Adrenal gland (tissue), 12 donors: Measurements from ENCODE around the gene RNF7. TPM values are rescaled to one million over a fixed set of nuclear protein-coding genes. Genes with fewer than 3 reads are reported as not detected.

ENCODE experiments used
- DNase-seq, 7 donors: peaks; one replicate each; pipeline ENCODE4 v3.0.0-alpha.2; 2019 to 2020
- H3K27ac ChIP-seq, 5 donors: fragments of 200-600 bp; sonication (generic) in 4 of 5; 1 replicate in 3 of 5; 2 replicates in 2 of 5; pipeline versions ENCODE4 v1.5.1 to v1.8.0; 2016 to 2020; ENCODE audit warnings: mild to moderate bottlenecking in 1 of 5
- H3K27me3 ChIP-seq: fragments of 200-600 bp; 2 replicates; pipeline ENCODE4 v1.8.0; 2021
- H3K36me3 ChIP-seq, 2 donors: fragments of 200-600 bp; replicated peaks in 1 of 2; 1 replicate in 1 of 2; 2 replicates in 1 of 2; pipeline versions ENCODE4 v1.5.1 to v1.8.0; 2018 to 2022
- H3K4me1 ChIP-seq, 2 donors: fragments of 200-600 bp; replicated peaks in 1 of 2; 1 replicate in 1 of 2; 2 replicates in 1 of 2; pipeline versions ENCODE4 v1.5.1 to v1.8.0; 2018 to 2021
- H3K4me3 ChIP-seq, 4 donors: fragments of 200-600 bp; sonication (generic) in 3 of 4; one replicate each; pipeline ENCODE4 v1.5.1; 2016 to 2018
- H3K9me3 ChIP-seq, 3 donors: fragments of 200-600 bp; sonication (generic) in 1 of 3; replicated peaks in 1 of 3; 1 replicate in 2 of 3; 2 replicates in 1 of 3; pipeline versions ENCODE4 v1.5.1 to v1.8.0; 2016 to 2021
- POLR2A ChIP-seq, 2 donors: fragments of 450-650 bp; IDR thresholded peaks; one replicate each; pipeline ENCODE4 v1.6.1; 2017; ENCODE audit warnings: antibody characterized with exemption in 2 of 2, mild to moderate bottlenecking in 2 of 2, moderate library complexity in 1 of 2
- WGBS, 4 donors: extraction: QIAGEN DNeasy Blood & Tissue Kit in 2 of 4; methylation state at CpG; one replicate each; pipeline versions ENCODE4 v1.1.5 to v1.1.7; 2013 to 2017; 5-methylcytosine and 5-hydroxymethylcytosine counted together
- intact Hi-C, 2 donors: fragments of 100-400 bp; cut with DNase I; formaldehyde crosslinking; loops; one replicate each; pipeline versions ENCODE4 v1.14.1 to v1.15.0; 2022 to 2023
- polyA plus RNA-seq, 3 donors: library from polyadenylated mRNA; stranded (reverse); fragments of 200-250 nt in 2 of 3; fragments of 350-450 nt in 1 of 3; fragmentation: Illumina TruSeq in 1 of 3; extraction: RNeasy Lipid Tissue Mini Kit (QIAGEN cat#74804) in 1 of 3; gene quantifications; one replicate each; pipeline ENCODE4 v1.2.3, GENCODE V29; 2013 to 2014
- total RNA-seq, 9 donors: library from RNA; depleted of rRNA in 4 of 9; stranded (reverse); fragments of >200 nt in 4 of 9; fragments of 120-200 nt in 1 of 9; fragmentation: NEBNext Ultra II Directional in 1 of 9; extraction: Animal tissue kit (Norgen Biotek cat#: 25700) in 1 of 9; gene quantifications; one replicate each; pipeline versions ENCODE4 v1.1.0 to v1.2.4, GENCODE V29; 2013 to 2023
- TF ChIP-seq, protein P1 (sequence below), 6 experiments: fragments of 450-650 bp in 4 of 6; fragments of 200-600 bp in 2 of 6; sonication (generic) in 1 of 6; IDR thresholded peaks; 1 replicate in 5 of 6; 2 replicates in 1 of 6; pipeline versions ENCODE4 v1.5.1 to v1.8.0; 2016 to 2021; ENCODE audit warnings: antibody characterized with exemption in 6 of 6, mild to moderate bottlenecking in 2 of 6, moderate library complexity in 1 of 6
- donor health status: healthy with polysubstance abuse.
- donor health status: Bipolar disorder and iron deficiency.
- donor health status: DM: yes; HTN: yes; CAD: no.
- donor health status: DM: no; HTN: no; CAD: no.
- donor health status: DM: no; HTN: no; CAD: no.
- donor health status: DM: yes; HTN: yes; CAD: no.

The RNF7 gene
- total and polyA plus RNA-seq, 12 donors, result 87.4 to 315 (median 129) TPM

- Histone ChIP-seq H3K9me3 (no peaks in the 10 kb centered on the region), H3K36me3 (no peaks in the 10 kb centered on the region), H3K4me1 (no peaks in the 10 kb centered on the region), H3K27me3 (no peaks in the 10 kb centered on the region), H3K4me3 (no peak overlapping the region), H3K27ac (no peak overlapping the region)
- intact Hi-C loops, result loop anchor here in 1 of 2 donors (10.0 kb wide), 1 partner anchor 127 kb away; no protein-coding TSS in a partner anchor
- DNase-seq, result no peak
- 90 to 100% (median 92%) methylated on average over 2 of the region's 2 CpGs for WGBS, 4 donors
- no peak for TF ChIP-seq POLR2A (IDR thresholded peaks at IDR 0.05)
Measured at GRCh38 chr3:141722081-141722480, 16.0 kb upstream of the RNF7 start.

DNA sequence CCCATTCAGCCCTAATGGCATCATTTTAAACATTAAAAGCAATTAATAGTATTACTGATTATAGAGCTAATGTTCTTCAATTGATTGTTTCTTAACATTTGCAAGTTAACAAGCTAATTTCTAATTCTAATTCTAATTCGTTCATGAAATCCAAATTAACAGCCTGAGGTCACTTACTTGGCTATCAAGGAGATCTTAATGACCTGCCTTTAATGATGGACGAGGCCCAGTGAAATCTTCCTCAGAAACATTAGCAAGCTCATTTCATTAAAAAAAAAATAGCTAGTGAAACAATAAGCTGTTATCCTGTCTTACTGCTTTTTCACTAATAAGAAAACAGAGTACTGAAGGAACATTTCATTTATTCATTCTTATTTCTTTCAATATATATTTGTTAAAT is 15.4 kb upstream of the RNF7 start:
- H3K4me3 ChIP-seq, result no peak overlapping the region
- no peaks in the 10 kb centered on the region for H3K4me1 ChIP-seq
- intact Hi-C loops, result loop anchor here in 1 of 2 donors (10.0 kb wide), 1 partner anchor 128 kb away; no protein-coding TSS in a partner anchor
- TF ChIP-seq, protein P1, sequence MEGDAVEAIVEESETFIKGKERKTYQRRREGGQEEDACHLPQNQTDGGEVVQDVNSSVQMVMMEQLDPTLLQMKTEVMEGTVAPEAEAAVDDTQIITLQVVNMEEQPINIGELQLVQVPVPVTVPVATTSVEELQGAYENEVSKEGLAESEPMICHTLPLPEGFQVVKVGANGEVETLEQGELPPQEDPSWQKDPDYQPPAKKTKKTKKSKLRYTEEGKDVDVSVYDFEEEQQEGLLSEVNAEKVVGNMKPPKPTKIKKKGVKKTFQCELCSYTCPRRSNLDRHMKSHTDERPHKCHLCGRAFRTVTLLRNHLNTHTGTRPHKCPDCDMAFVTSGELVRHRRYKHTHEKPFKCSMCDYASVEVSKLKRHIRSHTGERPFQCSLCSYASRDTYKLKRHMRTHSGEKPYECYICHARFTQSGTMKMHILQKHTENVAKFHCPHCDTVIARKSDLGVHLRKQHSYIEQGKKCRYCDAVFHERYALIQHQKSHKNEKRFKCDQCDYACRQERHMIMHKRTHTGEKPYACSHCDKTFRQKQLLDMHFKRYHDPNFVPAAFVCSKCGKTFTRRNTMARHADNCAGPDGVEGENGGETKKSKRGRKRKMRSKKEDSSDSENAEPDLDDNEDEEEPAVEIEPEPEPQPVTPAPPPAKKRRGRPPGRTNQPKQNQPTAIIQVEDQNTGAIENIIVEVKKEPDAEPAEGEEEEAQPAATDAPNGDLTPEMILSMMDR (IDR thresholded peaks at IDR 0.05), result no peak
- no peak for TF ChIP-seq POLR2A (IDR thresholded peaks at IDR 0.05)
- H3K27ac ChIP-seq, result no peak overlapping the region
- H3K9me3 ChIP-seq, result no peaks in the 10 kb centered on the region
- H3K27me3 ChIP-seq, result no peaks in the 10 kb centered on the region
- 76 to 88% (median 85%) methylated on average over 2 of the region's 2 CpGs for WGBS, 4 donors
- no peak for DNase-seq
- no peaks in the 10 kb centered on the region for H3K36me3 ChIP-seq

DNA sequence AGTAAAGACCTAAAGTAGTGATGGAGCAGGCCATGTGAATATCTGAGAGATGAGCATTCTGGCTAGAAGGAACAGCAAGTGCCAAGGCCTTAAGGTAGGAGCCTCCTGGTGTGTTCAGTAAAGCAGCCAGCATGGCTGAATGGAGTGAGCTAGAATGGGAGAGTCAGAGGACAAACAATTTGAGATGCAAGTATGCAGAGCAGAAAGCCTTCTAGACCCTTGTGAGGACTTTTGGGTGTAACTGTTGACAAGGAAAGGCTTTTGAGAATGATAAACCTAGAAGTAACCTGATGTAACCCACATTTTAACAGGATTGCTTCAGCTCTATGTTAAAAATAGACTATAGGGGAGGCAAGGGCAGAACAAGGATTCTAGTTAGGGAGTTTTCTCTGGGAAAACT is 14.8 kb upstream of the RNF7 start:
- H3K4me1 ChIP-seq, result no peaks in the 10 kb centered on the region
- no peak overlapping the region for H3K27ac ChIP-seq
- H3K4me3 ChIP-seq, result no peak overlapping the region
- DNase-seq, result no peak
- no peak for TF ChIP-seq POLR2A (IDR thresholded peaks at IDR 0.05)
- TF ChIP-seq, protein P1 (IDR thresholded peaks at IDR 0.05), result no peak
- no peaks in the 10 kb centered on the region for H3K27me3 ChIP-seq
- no peaks in the 10 kb centered on the region for H3K36me3 ChIP-seq
- intact Hi-C loops, result loop anchor here in 1 of 2 donors (10.0 kb wide), 1 partner anchor 128 kb away; no protein-coding TSS in a partner anchor
- no peaks in the 10 kb centered on the region for H3K9me3 ChIP-seq

GRCh38 chr3:141724186-141724585 is 13.9 kb upstream of the RNF7 start:
- Histone ChIP-seq H3K4me3 (no peak overlapping the region), H3K4me1 (no peaks in the 10 kb centered on the region), H3K27me3 (no peaks in the 10 kb centered on the region), H3K9me3 (no peaks in the 10 kb centered on the region), H3K27ac (no peak overlapping the region), H3K36me3 (no peaks in the 10 kb centered on the region)
- no peak for TF ChIP-seq POLR2A (IDR thresholded peaks at IDR 0.05)
- TF ChIP-seq, protein P1 (IDR thresholded peaks at IDR 0.05), result no peak
- WGBS, 4 donors, result 93 to 100% (median 95%) methylated on average over 1 of the region's 1 CpG
- no peak for DNase-seq
- intact Hi-C loops, result loop anchor here in 1 of 2 donors (10.0 kb wide), 1 partner anchor 129 kb away; no protein-coding TSS in a partner anchor

DNA sequence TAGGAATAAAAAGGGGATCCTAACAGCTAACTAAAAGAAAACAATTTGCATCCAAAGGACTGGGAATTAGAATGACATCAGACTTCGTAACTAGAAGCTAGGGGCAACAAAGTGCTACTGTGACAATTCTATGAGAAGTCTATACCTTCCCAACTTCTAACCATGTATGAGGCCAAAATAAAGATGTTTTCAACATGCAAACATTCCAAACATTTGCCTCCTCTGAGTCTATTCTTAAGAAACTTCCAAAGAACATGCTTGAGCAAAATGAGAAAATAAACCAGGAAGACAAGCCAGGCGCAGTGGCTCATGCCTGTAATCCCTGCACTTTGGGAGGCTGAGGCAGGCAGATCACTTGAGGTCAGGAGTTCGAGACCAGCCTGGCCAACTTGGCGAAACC is 13.1 kb upstream of the RNF7 start:
- H3K27ac ChIP-seq, result no peak overlapping the region
- H3K9me3 ChIP-seq, result no peaks in the 10 kb centered on the region
- no peak overlapping the region for H3K4me3 ChIP-seq
- WGBS, 4 donors, result 92 to 100% (median 94%) methylated on average over 4 of the region's 4 CpGs
- H3K36me3 ChIP-seq, result no peaks in the 10 kb centered on the region
- intact Hi-C loops, result loop anchor here in 1 of 2 donors (10.0 kb wide), 1 partner anchor 130 kb away; no protein-coding TSS in a partner anchor
- no peaks in the 10 kb centered on the region for H3K27me3 ChIP-seq
- no peak for DNase-seq
- no peaks in the 10 kb centered on the region for H3K4me1 ChIP-seq
- TF ChIP-seq, protein P1 (IDR thresholded peaks at IDR 0.05), result no peak
- TF ChIP-seq POLR2A (IDR thresholded peaks at IDR 0.05), result no peak
